ENCODE results near the gene MGRN1. TPM values are rescaled to one million over a fixed set of nuclear protein-coding genes. Genes with fewer than 3 reads are reported as not detected.

Gene MGRN1
- total RNA-seq, 4 donors from 2014 or later, result 26.4 to 51.8 (median 31.4) TPM

DNA sequence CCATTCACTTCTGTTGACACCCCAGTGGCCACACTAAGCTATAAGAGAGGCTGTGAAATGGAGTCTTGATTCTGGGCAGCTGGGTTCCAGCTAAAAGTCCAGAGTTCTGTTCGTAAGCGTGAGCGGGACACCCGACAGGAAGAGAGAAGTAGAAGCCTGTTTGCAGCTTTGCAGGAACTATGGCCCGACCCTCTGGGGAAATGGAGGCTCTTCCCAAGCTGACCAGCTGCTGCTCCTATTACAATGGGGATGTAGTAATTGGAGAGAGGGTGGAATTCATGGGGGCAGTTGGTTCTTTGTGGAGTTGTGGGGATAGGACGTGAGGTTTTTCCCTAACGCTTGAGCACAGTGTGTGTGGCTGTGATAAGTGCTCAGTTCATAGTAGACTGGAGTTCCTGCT, 38.3 kb upstream of the MGRN1 start:
- DNase-seq (ENCODE audit: low spot score), result no peak
- TF ChIP-seq, protein P1, sequence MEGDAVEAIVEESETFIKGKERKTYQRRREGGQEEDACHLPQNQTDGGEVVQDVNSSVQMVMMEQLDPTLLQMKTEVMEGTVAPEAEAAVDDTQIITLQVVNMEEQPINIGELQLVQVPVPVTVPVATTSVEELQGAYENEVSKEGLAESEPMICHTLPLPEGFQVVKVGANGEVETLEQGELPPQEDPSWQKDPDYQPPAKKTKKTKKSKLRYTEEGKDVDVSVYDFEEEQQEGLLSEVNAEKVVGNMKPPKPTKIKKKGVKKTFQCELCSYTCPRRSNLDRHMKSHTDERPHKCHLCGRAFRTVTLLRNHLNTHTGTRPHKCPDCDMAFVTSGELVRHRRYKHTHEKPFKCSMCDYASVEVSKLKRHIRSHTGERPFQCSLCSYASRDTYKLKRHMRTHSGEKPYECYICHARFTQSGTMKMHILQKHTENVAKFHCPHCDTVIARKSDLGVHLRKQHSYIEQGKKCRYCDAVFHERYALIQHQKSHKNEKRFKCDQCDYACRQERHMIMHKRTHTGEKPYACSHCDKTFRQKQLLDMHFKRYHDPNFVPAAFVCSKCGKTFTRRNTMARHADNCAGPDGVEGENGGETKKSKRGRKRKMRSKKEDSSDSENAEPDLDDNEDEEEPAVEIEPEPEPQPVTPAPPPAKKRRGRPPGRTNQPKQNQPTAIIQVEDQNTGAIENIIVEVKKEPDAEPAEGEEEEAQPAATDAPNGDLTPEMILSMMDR (IDR thresholded peaks at IDR 0.05), result no peak
- ATAC-seq (ENCODE audit: low FRiP score), result no peak

GRCh38 chr16:4588386-4588785, 36.2 kb upstream of the MGRN1 start:
- ATAC-seq (ENCODE audit: low FRiP score), result no peak
- no peak for DNase-seq (ENCODE audit: low spot score)
- TF ChIP-seq, protein P1 (IDR thresholded peaks at IDR 0.05), result no peak

DNA sequence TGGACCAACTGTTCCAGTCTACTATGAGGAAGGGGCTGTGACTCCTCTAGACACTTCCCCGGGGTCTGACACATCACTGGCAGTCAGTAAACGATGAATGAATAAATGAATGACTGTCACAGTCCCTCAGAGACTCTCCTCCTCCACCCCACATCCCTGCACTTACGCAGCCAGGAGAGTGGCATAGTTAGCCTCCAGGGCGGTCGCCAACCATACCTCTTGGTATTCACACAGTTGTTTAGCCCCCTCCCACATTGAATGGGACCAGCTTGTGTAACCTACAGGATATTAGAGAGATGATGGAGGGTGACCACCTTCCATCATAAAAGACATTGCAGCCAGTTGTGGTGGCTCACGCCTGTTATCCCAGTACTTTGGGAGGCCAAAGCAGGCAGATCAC, 35.7 kb upstream of the MGRN1 start:
- no peak for DNase-seq (ENCODE audit: low spot score)
- no peak for ATAC-seq (ENCODE audit: low FRiP score)
- TF ChIP-seq, protein P1 (IDR thresholded peaks at IDR 0.05), result no peak

GRCh38 chr16:4591191-4591590, 33.4 kb upstream of the MGRN1 start:
- ATAC-seq (ENCODE audit: low FRiP score) (no peak), DNase-seq (ENCODE audit: low spot score) (no peak)
- TF ChIP-seq, protein P1 (IDR thresholded peaks at IDR 0.05), result no peak

GRCh38 chr16:4591706-4592470, 32.7 kb upstream of the MGRN1 start:
- TF ChIP-seq, protein P1 (IDR thresholded peaks at IDR 0.05), result no peak
- ATAC-seq (ENCODE audit: low FRiP score) (no peak), DNase-seq (ENCODE audit: low spot score) (no peak)

DNA sequence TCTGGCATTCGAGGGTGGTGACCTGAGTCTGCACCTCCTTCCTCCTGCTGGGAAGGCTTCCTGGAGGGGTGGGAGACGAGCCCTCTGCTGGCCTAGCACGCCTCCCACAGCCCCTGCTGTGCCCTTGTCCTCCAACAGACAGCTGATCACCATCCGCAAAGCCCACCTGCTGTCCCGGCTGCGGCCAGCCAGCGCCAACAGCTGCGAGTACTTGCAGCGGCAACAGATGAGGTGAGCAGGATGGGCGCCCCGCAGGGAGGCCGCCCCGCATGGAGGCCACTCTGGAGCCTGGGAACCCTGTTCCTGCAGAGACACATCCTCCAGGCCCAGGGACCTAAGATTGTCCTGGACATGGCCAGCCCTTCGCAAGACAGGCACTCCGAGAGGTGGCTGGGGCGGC, 31.5 kb upstream of the MGRN1 start:
- TF ChIP-seq, protein P1 (IDR thresholded peaks at IDR 0.05), result no peak
- DNase-seq (ENCODE audit: low spot score), result no peak
- ATAC-seq (ENCODE audit: low FRiP score), result no peak
